ENCODE data around the gene STYXL1. TPM values are rescaled to one million over a fixed set of nuclear protein-coding genes. Genes with fewer than 3 reads are reported as not detected.

STYXL1 gene
- total RNA-seq, 6 experiments from 2014 or later = 13.8 to 28.5 (median 21.2) TPM

- Histone ChIP-seq H3K36me3 (peaks cover 0 to 3% (median 0%) of the 10 kb centered on the region in 4 donors), H3K9me3 (no peaks in the 10 kb centered on the region), H3K4me3 (peak overlapping the region; percentile 63 to 88 (median 81)), H3K27ac (peak overlapping the region; percentile 84 to 99 (median 97)), H3K27me3 (no peaks in the 10 kb centered on the region), H3K4me1 (peaks cover 0 to 33% (median 8%) of the 10 kb centered on the region in 4 donors)
- WGBS (ENCODE audit: insufficient coverage, low coverage, low lambda C conversion rate, missing lambda C conversion rate) = 2% methylated on average over 11 of the region's 40 CpGs
- intact Hi-C loops (cut with DNase I) = no loop called here
- ATAC-seq (peak; percentile 44 to 71 (median 62)), DNase-seq (peak; percentile 72 to 94 (median 92))
- TF ChIP-seq POLR2A (IDR thresholded peaks at IDR 0.05) (peak; percentile 24), CTCF (IDR thresholded peaks at IDR 0.05) (no peak)
Measured at GRCh38 chr7:75993689-75994387, 54.0 kb downstream of the STYXL1 start.

GRCh38 chr7:75992083-75992755 is 55.6 kb downstream of the STYXL1 start:
- Histone ChIP-seq H3K4me1 (peaks cover 0 to 33% (median 8%) of the 10 kb centered on the region in 4 donors), H3K27ac (peak overlapping the region in 2 of 3 donors; percentile 47 to 69), H3K4me3 (no peak overlapping the region), H3K27me3 (no peaks in the 10 kb centered on the region), H3K9me3 (no peaks in the 10 kb centered on the region), H3K36me3 (peaks cover 0 to 8% (median 0%) of the 10 kb centered on the region in 4 donors)
- no peak for TF ChIP-seq CTCF (IDR thresholded peaks at IDR 0.05)
- no peak for TF ChIP-seq POLR2A (IDR thresholded peaks at IDR 0.05)
- 75% methylated on average over 2 of the region's 20 CpGs for WGBS (ENCODE audit: insufficient coverage, low coverage, low lambda C conversion rate, missing lambda C conversion rate)
- no peak for DNase-seq
- intact Hi-C loops (cut with DNase I) = no loop called here
- no peak for ATAC-seq

- 63% methylated on average over 3 of the region's 9 CpGs for WGBS (ENCODE audit: insufficient coverage, low coverage, low lambda C conversion rate, missing lambda C conversion rate)
- no peak for TF ChIP-seq CTCF (IDR thresholded peaks at IDR 0.05)
- TF ChIP-seq POLR2A (IDR thresholded peaks at IDR 0.05) = no peak
- H3K4me1 ChIP-seq = peaks cover 0 to 36% (median 8%) of the 10 kb centered on the region in 4 donors
- H3K36me3 ChIP-seq = peaks cover 0 to 13% (median 2%) of the 10 kb centered on the region in 4 donors
- intact Hi-C loops (cut with DNase I) = no loop called here
- H3K27me3 ChIP-seq = no peaks in the 10 kb centered on the region
- ATAC-seq (no peak), DNase-seq (no peak)
- peak overlapping the region in 2 of 3 donors; percentile 47 to 69 for H3K27ac ChIP-seq
- no peak overlapping the region for H3K4me3 ChIP-seq
- no peaks in the 10 kb centered on the region for H3K9me3 ChIP-seq
Measured at GRCh38 chr7:75991531-75992082, 56.2 kb downstream of the STYXL1 start.

- Histone ChIP-seq H3K27me3 (no peaks in the 10 kb centered on the region), H3K9me3 (no peaks in the 10 kb centered on the region), H3K4me3 (no peak overlapping the region), H3K27ac (peak overlapping the region in 2 of 3 donors; percentile 58 to 69), H3K4me1 (peaks cover 0 to 36% (median 9%) of the 10 kb centered on the region in 4 donors), H3K36me3 (peaks cover 0 to 31% (median 13%) of the 10 kb centered on the region in 4 donors)
- DNase-seq (peak; percentile 33 to 72 (median 64)), ATAC-seq (peak in 2 of 4 donors; percentile 0 to 3)
- TF ChIP-seq CTCF (IDR thresholded peaks at IDR 0.05) = no peak
- no peak for TF ChIP-seq POLR2A (IDR thresholded peaks at IDR 0.05)
- 30% methylated on average over 16 of the region's 21 CpGs for WGBS (ENCODE audit: insufficient coverage, low coverage, low lambda C conversion rate, missing lambda C conversion rate)
- intact Hi-C loops (cut with DNase I) = no loop called here
Measured at GRCh38 chr7:75989500-75990388, 58.1 kb downstream of the STYXL1 start.

Measured in right lobe of liver (tissue), 6 donors.